ENCODE measurements around the gene FMN1.

DNA sequence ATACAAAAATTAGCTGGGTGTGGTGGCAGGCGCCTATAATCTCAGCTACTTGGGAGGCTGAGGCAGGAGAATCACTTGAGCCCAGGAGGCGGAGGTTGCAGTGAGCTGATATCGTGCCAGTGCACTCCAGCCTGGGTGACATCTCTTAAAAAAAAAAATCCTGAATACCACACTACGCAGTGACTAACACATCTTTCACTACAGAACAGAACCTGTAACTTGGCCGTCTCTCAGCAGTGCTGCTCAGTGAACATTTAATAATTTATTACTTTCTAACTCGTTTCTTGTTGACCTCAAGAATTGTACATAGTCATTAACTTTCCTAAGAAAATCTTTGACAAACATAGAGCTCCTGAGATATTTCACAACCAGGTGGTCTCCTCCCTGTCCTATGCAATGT, 472.9 kb downstream of the FMN1 start:
- TF ChIP-seq POLR2AphosphoS5 (IDR thresholded peaks at IDR 0.05) = no peak
- no peak for TF ChIP-seq POLR2A (IDR thresholded peaks at IDR 0.05)
- TF ChIP-seq CTCF (IDR thresholded peaks at IDR 0.05) = no peak

All from upper lobe of left lung (tissue), 4 donors.